ENCODE data around the gene EDRF1. TPM values are rescaled to one million over a fixed set of nuclear protein-coding genes. Genes with fewer than 3 reads are reported as not detected.

Gene EDRF1
- total RNA-seq, 1 donor from 2014 or later: 23.2 TPM

GRCh38 chr10:125775491-125776106, 56.1 kb downstream of the EDRF1 start, which contains the start of gene MMP21:
MMP21 (minus strand) TSS chr10:125775821; CDS start chr10:125775821, 0 bp downstream.
- no peaks in the 10 kb centered on the region for H3K36me3 Mint-ChIP-seq (ENCODE audit: unreplicated experiment)
- H3K9me3 Mint-ChIP-seq (ENCODE audit: unreplicated experiment): no peaks in the 10 kb centered on the region
- no peak for TF ChIP-seq CTCF (IDR thresholded peaks at IDR 0.05)
- peak; percentile 84 for DNase-seq (ENCODE audit: extremely low spot score, unreplicated experiment)
- no peak within 1 kb of the TSS for H3K27ac Mint-ChIP-seq (ENCODE audit: unreplicated experiment)
- peaks cover 8% of the 10 kb centered on the region for H3K27me3 Mint-ChIP-seq (ENCODE audit: unreplicated experiment)
- H3K4me1 Mint-ChIP-seq (ENCODE audit: unreplicated experiment): no peaks in the 10 kb centered on the region
- H3K4me3 Mint-ChIP-seq (ENCODE audit: unreplicated experiment): no peak within 1 kb of the TSS

GRCh38 chr10:125777806-125778205, 58.3 kb downstream of the EDRF1 start:
- Mint-ChIP-seq H3K4me3 (ENCODE audit: unreplicated experiment) (no peak overlapping the region), H3K27ac (ENCODE audit: unreplicated experiment) (no peak overlapping the region), H3K27me3 (ENCODE audit: unreplicated experiment) (peaks cover 8% of the 10 kb centered on the region), H3K9me3 (ENCODE audit: unreplicated experiment) (no peaks in the 10 kb centered on the region), H3K4me1 (ENCODE audit: unreplicated experiment) (no peaks in the 10 kb centered on the region), H3K36me3 (ENCODE audit: unreplicated experiment) (no peaks in the 10 kb centered on the region)
- peak; percentile 76 for DNase-seq (ENCODE audit: extremely low spot score, unreplicated experiment)
- no peak for TF ChIP-seq CTCF (IDR thresholded peaks at IDR 0.05)

GRCh38 chr10:125778556-125778955, 59.0 kb downstream of the EDRF1 start:
- Mint-ChIP-seq H3K9me3 (ENCODE audit: unreplicated experiment) (no peaks in the 10 kb centered on the region), H3K4me1 (ENCODE audit: unreplicated experiment) (no peaks in the 10 kb centered on the region), H3K27me3 (ENCODE audit: unreplicated experiment) (peaks cover 8% of the 10 kb centered on the region), H3K4me3 (ENCODE audit: unreplicated experiment) (no peak overlapping the region), H3K36me3 (ENCODE audit: unreplicated experiment) (no peaks in the 10 kb centered on the region), H3K27ac (ENCODE audit: unreplicated experiment) (no peak overlapping the region)
- no peak for DNase-seq (ENCODE audit: extremely low spot score, unreplicated experiment)
- no peak for TF ChIP-seq CTCF (IDR thresholded peaks at IDR 0.05)

- H3K27ac Mint-ChIP-seq (ENCODE audit: unreplicated experiment): no peak overlapping the region
- peaks cover 8% of the 10 kb centered on the region for H3K27me3 Mint-ChIP-seq (ENCODE audit: unreplicated experiment)
- peak; percentile 69 for DNase-seq (ENCODE audit: extremely low spot score, unreplicated experiment)
- no peak for TF ChIP-seq CTCF (IDR thresholded peaks at IDR 0.05)
- H3K36me3 Mint-ChIP-seq (ENCODE audit: unreplicated experiment): no peaks in the 10 kb centered on the region
- H3K4me1 Mint-ChIP-seq (ENCODE audit: unreplicated experiment): no peaks in the 10 kb centered on the region
- no peaks in the 10 kb centered on the region for H3K9me3 Mint-ChIP-seq (ENCODE audit: unreplicated experiment)
- no peak overlapping the region for H3K4me3 Mint-ChIP-seq (ENCODE audit: unreplicated experiment)
These were observed 60.2 kb downstream of the EDRF1 start for GRCh38 chr10:125779403-125780327.

- no peak for TF ChIP-seq CTCF (IDR thresholded peaks at IDR 0.05)
- Mint-ChIP-seq H3K36me3 (ENCODE audit: unreplicated experiment) (no peaks in the 10 kb centered on the region), H3K27me3 (ENCODE audit: unreplicated experiment) (peaks cover 8% of the 10 kb centered on the region), H3K4me3 (ENCODE audit: unreplicated experiment) (no peak overlapping the region), H3K27ac (ENCODE audit: unreplicated experiment) (no peak overlapping the region), H3K9me3 (ENCODE audit: unreplicated experiment) (no peaks in the 10 kb centered on the region), H3K4me1 (ENCODE audit: unreplicated experiment) (no peaks in the 10 kb centered on the region)
- no peak for DNase-seq (ENCODE audit: extremely low spot score, unreplicated experiment)
These were observed 61.9 kb downstream of the EDRF1 start for GRCh38 chr10:125781374-125781773.
